Measurements from ENCODE around the gene FAM76B.

DNA sequence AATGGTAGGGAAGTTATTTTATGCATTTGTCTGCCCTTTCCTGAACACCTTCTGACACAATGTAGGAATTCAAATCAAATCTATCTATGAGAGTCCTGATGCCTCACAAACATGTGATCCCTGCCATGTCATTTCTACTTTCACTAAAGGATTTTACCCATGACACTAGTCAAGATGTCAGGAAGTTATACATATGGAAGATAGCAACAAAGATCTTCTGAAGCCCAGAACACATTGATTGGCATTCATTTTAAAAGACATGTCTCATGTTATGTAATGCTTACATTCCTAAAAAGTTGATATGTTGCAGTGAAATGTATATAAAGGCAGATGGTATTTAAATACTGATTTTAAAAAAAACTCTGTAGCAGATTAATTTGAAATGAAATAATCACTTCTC, 61.5 kb downstream of the FAM76B start:
- TF ChIP-seq, protein P1, sequence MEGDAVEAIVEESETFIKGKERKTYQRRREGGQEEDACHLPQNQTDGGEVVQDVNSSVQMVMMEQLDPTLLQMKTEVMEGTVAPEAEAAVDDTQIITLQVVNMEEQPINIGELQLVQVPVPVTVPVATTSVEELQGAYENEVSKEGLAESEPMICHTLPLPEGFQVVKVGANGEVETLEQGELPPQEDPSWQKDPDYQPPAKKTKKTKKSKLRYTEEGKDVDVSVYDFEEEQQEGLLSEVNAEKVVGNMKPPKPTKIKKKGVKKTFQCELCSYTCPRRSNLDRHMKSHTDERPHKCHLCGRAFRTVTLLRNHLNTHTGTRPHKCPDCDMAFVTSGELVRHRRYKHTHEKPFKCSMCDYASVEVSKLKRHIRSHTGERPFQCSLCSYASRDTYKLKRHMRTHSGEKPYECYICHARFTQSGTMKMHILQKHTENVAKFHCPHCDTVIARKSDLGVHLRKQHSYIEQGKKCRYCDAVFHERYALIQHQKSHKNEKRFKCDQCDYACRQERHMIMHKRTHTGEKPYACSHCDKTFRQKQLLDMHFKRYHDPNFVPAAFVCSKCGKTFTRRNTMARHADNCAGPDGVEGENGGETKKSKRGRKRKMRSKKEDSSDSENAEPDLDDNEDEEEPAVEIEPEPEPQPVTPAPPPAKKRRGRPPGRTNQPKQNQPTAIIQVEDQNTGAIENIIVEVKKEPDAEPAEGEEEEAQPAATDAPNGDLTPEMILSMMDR (conservative IDR thresholded peaks at IDR 0.05; ENCODE audit: low read depth, low read length): no peak
- TF ChIP-seq EZH2 (IDR thresholded peaks at IDR 0.05; ENCODE audit: low read length, unreplicated experiment): no peak
